ENCODE results near the gene EPHA3.

DNA sequence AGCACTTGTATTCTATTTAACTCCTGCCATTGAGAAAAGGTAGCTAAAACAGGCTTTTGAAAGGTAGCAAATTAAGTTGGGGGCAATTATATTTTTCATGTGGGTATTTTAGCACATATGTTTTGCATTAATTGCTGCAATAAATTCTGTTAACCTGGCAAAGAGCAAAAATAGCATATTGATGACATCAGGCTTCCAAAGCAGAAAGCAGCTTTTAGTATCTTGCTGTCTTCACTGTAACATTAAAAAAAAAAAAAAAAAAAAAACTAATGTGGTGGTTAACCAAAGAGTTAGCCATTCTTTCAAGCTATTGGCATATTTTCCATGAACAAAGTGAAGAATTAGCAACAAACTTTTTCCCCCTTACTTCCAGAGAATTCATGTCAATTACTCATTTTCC is 9.1 kb downstream of the EPHA3 start:
- TF ChIP-seq, protein P1, sequence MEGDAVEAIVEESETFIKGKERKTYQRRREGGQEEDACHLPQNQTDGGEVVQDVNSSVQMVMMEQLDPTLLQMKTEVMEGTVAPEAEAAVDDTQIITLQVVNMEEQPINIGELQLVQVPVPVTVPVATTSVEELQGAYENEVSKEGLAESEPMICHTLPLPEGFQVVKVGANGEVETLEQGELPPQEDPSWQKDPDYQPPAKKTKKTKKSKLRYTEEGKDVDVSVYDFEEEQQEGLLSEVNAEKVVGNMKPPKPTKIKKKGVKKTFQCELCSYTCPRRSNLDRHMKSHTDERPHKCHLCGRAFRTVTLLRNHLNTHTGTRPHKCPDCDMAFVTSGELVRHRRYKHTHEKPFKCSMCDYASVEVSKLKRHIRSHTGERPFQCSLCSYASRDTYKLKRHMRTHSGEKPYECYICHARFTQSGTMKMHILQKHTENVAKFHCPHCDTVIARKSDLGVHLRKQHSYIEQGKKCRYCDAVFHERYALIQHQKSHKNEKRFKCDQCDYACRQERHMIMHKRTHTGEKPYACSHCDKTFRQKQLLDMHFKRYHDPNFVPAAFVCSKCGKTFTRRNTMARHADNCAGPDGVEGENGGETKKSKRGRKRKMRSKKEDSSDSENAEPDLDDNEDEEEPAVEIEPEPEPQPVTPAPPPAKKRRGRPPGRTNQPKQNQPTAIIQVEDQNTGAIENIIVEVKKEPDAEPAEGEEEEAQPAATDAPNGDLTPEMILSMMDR (conservative IDR thresholded peaks at IDR 0.05; ENCODE audit: low read depth, low read length), result no peak
- no peak for TF ChIP-seq EZH2 (IDR thresholded peaks at IDR 0.05; ENCODE audit: borderline replicate concordance, low read depth, low read length, poor library complexity, severe bottlenecking)

Measured in A673 (cell line).